HG03066 (cell line): Measurements from ENCODE around the gene SMCO2.

ENCODE experiments used
- ATAC-seq: cut with Tn5 transposase; IDR thresholded peaks from one replicate; pipeline ENCODE4 v1.9.1; 2021; ENCODE audit warnings: low read depth; ENCODE audit not compliant: unreplicated experiment

The SMCO2 gene

GRCh38 chr12:27497446-27497845 is 50.9 kb downstream of the SMCO2 start:
- no peak for ATAC-seq

GRCh38 chr12:27498149-27498548 is 51.6 kb downstream of the SMCO2 start:
- ATAC-seq = no peak

GRCh38 chr12:27498761-27499160 is 52.2 kb downstream of the SMCO2 start:
- ATAC-seq = no peak

- no peak for ATAC-seq
Observed at GRCh38 chr12:27499377-27499776, 52.8 kb downstream of the SMCO2 start.

- ATAC-seq = no peak
Observed at GRCh38 chr12:27500546-27500945, 54.0 kb downstream of the SMCO2 start.

- ATAC-seq = no peak
Observed at GRCh38 chr12:27502021-27502435, 55.5 kb downstream of the SMCO2 start.

- ATAC-seq = no peak
Observed at GRCh38 chr12:27504507-27504906, 58.0 kb downstream of the SMCO2 start.

GRCh38 chr12:27505109-27505508 is 58.6 kb downstream of the SMCO2 start:
- ATAC-seq = no peak

- no peak for ATAC-seq
Observed at GRCh38 chr12:27505761-27506160, 59.2 kb downstream of the SMCO2 start.

GRCh38 chr12:27506645-27507189 is 60.2 kb downstream of the SMCO2 start:
- ATAC-seq = no peak

- ATAC-seq = no peak
Observed at GRCh38 chr12:27508736-27509431, 62.3 kb downstream of the SMCO2 start.

GRCh38 chr12:27511031-27511722 is 64.6 kb downstream of the SMCO2 start:
- no peak for ATAC-seq

- ATAC-seq = no peak
Observed at GRCh38 chr12:27511723-27512045, 65.1 kb downstream of the SMCO2 start.

GRCh38 chr12:27513155-27513824 is 66.8 kb downstream of the SMCO2 start:
- no peak for ATAC-seq

- no peak for ATAC-seq
Observed at GRCh38 chr12:27515671-27516070, 69.1 kb downstream of the SMCO2 start.

- ATAC-seq = no peak
Observed at GRCh38 chr12:27516625-27517024, 70.1 kb downstream of the SMCO2 start.

GRCh38 chr12:27517546-27517945 is 71.0 kb downstream of the SMCO2 start:
- ATAC-seq = no peak

- no peak for ATAC-seq
Observed at GRCh38 chr12:27517961-27518665, 71.6 kb downstream of the SMCO2 start.

- no peak for ATAC-seq
Observed at GRCh38 chr12:27521066-27521465, 74.5 kb downstream of the SMCO2 start.

GRCh38 chr12:27521981-27522380 is 75.4 kb downstream of the SMCO2 start:
- no peak for ATAC-seq

- ATAC-seq = peak; percentile 2
Observed at GRCh38 chr12:27523305-27523641, 76.7 kb downstream of the SMCO2 start.
